Right renal cortex interstitium (tissue), 3 donors: ENCODE data around the gene RASSF3. TPM values are rescaled to one million over a fixed set of nuclear protein-coding genes. Genes with fewer than 3 reads are reported as not detected.

Experiments
- DNase-seq, 3 donors: peaks; one replicate each; pipeline ENCODE4 v3.0.0-alpha.2; 2013; ENCODE audit warnings: low read depth in 3 of 3, low spot score in 2 of 3
- polyA plus RNA-seq, 3 donors: library from polyadenylated mRNA; unstranded; fragments of 120-200 nt; gene quantifications; one replicate each; pipeline ENCODE4 v1.2.1, GENCODE V29; 2013; ENCODE audit not compliant: insufficient read length in 3 of 3

RASSF3 gene
- polyA plus RNA-seq, 3 donors: 20.4 to 22.7 (median 21.7) TPM

- DNase-seq: no peak
Measured at GRCh38 chr12:64718649-64719048, 108.4 kb downstream of the RASSF3 start.

- no peak for DNase-seq
Measured at GRCh38 chr12:64720884-64721283, 110.6 kb downstream of the RASSF3 start.

GRCh38 chr12:64722835-64723234 lies 112.5 kb downstream of the RASSF3 start:
- DNase-seq: no peak

GRCh38 chr12:64723630-64724029 lies 113.3 kb downstream of the RASSF3 start:
- no peak for DNase-seq

GRCh38 chr12:64724201-64724745 lies 114.0 kb downstream of the RASSF3 start:
- DNase-seq: no peak

- no peak for DNase-seq
Measured at GRCh38 chr12:64729909-64730587, 119.8 kb downstream of the RASSF3 start.

GRCh38 chr12:64730588-64730969 lies 120.3 kb downstream of the RASSF3 start:
- no peak for DNase-seq

GRCh38 chr12:64731683-64732082 lies 121.4 kb downstream of the RASSF3 start:
- no peak for DNase-seq

- no peak for DNase-seq
Measured at GRCh38 chr12:64733857-64734256, 123.6 kb downstream of the RASSF3 start.

GRCh38 chr12:64735442-64735841 lies 125.1 kb downstream of the RASSF3 start:
- no peak for DNase-seq

GRCh38 chr12:64736771-64737170 lies 126.5 kb downstream of the RASSF3 start:
- DNase-seq: no peak

- no peak for DNase-seq
Measured at GRCh38 chr12:64737539-64737938, 127.2 kb downstream of the RASSF3 start.

- DNase-seq: no peak
Measured at GRCh38 chr12:64739778-64740177, 129.5 kb downstream of the RASSF3 start.

- DNase-seq: no peak
Measured at GRCh38 chr12:64740646-64741045, 130.4 kb downstream of the RASSF3 start.

GRCh38 chr12:64742416-64742815 lies 132.1 kb downstream of the RASSF3 start:
- DNase-seq: no peak

- no peak for DNase-seq
Measured at GRCh38 chr12:64743206-64743605, 132.9 kb downstream of the RASSF3 start.

GRCh38 chr12:64744422-64745258 lies 134.3 kb downstream of the RASSF3 start:
- no peak for DNase-seq

- DNase-seq: no peak
Measured at GRCh38 chr12:64745259-64745807, 135.0 kb downstream of the RASSF3 start.

- no peak for DNase-seq
Measured at GRCh38 chr12:64745980-64746379, 135.7 kb downstream of the RASSF3 start.

GRCh38 chr12:64746663-64747062 lies 136.4 kb downstream of the RASSF3 start:
- no peak for DNase-seq
